Stimulated activated CD4-positive, alpha-beta T cell treated with anti-CD3 and anti-CD28 coated beads, Interleukin-4, amount 100 ng/mL, for 4 hours (primary cell): ENCODE data around the gene HOXD13.

ENCODE experiments used
- DNase-seq, 2 experiments: peaks; one replicate each; pipeline ENCODE4 v3.0.0-alpha.2; 2020

HOXD13 gene

DNA sequence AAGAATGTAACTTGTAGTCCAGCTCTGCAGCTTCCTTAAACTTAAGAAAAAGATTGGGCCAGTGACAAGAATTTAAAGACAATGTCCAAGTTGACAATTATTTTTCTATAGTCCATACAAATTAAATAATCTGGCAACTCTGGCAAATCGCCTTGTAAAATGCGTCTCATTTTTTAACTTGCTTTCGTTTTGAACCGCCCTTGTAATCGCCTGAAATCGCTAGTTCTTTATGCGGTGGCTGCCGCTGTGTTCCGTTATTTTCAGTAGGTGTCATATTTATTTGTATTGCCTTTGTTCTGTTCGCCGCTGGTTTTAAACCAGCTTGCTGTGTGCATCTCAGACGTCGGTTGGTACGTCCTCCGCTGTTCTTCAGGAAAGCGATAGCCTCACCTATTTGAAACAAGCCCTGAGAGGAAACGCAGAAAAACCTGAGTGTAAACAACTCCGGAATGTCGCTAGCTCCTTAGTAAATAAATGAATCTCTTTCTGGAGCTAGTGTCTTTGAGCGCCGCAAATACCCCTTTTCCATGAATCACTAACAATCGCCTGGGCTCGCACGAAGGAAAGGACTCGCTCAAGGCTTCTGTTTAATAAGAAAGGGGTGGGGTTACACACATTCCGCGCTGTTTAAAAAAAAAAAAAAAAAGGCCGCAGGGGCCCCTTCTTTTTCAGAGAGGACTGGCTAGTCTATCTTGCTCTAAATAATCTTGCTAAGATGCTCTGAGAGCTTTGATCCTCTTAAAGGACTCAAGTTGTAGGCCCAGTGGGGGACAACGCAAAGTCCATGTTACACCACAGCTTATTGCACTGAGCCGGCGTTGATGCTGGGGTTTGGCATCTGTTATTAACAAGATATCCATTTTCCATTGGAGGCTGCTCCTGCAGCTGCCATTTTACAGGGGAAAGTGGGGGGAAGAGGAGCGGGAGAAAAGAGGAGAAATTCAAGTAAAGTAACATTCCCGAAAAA lies 40.0 kb downstream of the HOXD13 start:
- DNase-seq: no peak

DNA sequence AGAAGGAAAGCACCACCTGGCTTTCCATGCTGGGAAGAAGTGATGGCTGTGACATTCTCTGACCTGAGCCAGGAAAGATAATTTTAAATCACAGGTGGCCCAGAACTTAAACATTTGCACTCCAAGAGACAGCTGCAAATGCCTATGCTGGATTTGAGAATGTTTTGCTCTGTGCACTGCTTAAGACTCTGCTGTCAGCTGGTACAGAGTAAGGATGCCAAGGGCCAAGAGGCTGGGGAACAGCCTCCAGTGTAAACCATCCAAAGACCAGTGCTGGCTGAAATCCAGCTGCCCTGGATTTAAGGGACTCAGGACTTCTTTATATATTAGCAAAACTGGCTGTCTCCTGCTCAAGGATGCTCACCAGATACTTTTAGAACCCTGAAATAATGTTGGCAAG lies 40.9 kb downstream of the HOXD13 start:
- no peak for DNase-seq

DNA sequence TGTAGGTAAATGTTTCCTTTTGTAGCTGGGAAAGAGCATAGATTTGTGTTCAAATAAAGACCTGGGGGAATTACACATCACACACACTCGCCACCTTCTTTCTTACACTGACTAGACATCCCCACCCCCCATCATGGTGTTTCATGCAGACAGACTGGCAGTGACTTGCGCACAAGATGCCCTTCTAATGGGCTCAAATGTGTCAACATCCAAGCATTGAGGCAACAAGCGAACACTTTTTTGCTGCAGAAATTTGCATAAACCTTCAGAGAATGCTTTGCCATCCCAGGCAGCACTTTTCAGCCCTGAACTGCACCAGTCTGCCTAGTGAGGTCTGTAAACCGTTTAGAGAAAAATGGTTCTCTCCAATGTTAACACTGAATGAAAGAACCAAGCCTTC lies 41.5 kb downstream of the HOXD13 start:
- no peak for DNase-seq

DNA sequence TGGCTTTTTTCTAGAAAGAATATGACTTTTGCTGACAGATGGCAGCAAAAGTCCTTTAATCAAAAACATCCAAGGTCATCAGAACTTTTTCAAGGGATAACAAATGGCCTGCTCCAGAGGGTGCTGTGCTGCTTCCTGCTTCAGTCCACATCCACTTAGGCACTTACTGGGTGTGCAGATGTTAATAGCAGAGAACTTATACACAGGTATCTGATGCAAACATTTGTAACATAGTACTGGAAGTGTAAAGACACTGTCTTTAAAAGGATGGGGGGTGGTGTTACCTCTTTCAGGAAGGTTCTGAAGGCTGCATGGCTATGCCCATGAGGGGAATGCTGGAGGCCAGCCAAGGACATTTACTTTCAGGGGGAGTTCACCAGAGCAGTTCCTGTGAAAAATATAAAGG lies 42.5 kb downstream of the HOXD13 start:
- DNase-seq: no peak

GRCh38 chr2:176136374-176137251 lies 44.1 kb downstream of the HOXD13 start:
- no peak for DNase-seq

- no peak for DNase-seq
Measured at GRCh38 chr2:176137252-176137580, 44.7 kb downstream of the HOXD13 start.

DNA sequence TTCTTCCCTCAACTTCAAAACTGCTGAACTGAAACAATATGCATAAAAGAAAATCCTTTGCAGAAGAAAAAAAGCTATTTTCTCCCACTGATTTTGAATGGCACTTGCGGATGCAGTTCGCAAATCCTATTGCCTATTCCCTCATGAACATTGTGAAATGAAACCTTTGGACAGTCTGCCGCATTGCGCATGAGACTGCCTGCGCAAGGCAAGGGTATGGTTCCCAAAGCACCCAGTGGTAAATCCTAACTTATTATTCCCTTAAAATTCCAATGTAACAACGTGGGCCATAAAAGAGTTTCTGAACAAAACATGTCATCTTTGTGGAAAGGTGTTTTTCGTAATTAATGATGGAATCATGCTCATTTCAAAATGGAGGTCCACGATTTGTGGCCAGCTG lies 45.4 kb downstream of the HOXD13 start:
- DNase-seq: no peak

DNA sequence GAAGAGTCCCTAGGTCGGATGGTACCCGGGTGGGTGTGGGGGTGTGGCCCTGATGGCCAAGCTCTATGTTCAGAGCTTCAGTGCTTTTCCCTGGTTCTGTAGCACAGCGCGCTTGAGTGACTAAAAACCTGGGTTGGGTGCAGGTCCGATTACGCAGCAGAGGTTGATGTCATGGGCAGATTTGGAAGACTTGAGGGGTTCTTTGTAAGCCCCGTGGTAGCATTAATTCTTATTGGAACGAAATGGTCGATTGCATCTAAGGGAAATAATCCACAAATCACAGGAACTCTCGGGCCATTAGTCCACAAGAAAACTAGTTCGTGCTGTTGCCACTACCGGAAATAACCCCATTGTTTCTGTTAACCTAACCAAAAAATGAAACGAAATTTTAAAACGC lies 46.0 kb downstream of the HOXD13 start:
- no peak for DNase-seq

- DNase-seq: no peak
Measured at GRCh38 chr2:176138923-176139660, 46.6 kb downstream of the HOXD13 start.

DNA sequence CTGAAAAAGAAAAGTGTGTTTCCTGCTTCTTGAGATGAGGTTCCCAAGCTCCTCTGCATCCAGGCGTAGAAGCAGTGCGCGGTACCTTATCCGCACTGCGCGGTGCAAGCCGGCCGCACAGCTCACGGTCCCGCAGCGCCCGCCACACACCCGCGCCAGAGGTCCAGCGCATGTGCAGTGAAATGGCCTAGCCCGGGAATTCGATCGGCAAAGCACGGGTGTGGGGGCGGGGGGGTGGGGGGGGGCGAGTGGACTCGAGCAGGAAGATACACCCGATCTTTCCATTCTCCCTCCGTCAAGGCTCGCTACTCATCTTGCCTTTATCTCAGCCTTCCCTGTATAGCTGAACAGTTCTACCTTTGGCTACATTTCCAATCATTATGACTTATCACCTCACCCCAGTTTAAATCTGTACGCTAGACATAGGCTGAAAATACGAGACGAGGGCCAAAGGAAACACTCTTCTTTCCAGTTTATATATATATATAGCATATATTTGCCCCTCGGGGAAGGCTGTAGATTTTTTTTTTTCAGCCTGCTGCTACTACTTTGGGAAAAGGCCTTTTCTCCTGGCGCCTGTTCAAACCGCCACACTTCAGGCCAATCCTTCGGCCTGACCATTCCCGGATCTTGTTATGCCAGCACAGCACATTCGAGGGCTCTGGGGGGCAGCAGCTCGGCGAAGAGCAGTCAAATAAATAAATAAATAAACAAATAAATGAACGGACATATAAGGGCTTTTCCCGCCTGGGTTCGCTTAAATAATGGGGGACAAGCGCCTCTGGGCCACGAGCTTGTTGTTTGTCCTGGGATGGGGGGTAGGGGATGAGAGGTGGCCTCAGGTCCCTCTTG lies 47.4 kb downstream of the HOXD13 start:
- no peak for DNase-seq

GRCh38 chr2:176140513-176141317 lies 48.2 kb downstream of the HOXD13 start:
- DNase-seq: peak; percentile 38 to 62

GRCh38 chr2:176142281-176142680 lies 49.8 kb downstream of the HOXD13 start:
- no peak for DNase-seq
